ENCODE measurements around the gene CD9. TPM values are rescaled to one million over a fixed set of nuclear protein-coding genes. Genes with fewer than 3 reads are reported as not detected.
A peak's percentile ranks its signal among the peaks of the same experiment; 100 is the strongest.

CD9 gene
- total and polyA plus RNA-seq, 2 donors from 2014 or later = 301 to 421 TPM

GRCh38 chr12:6192604-6193380, 7.4 kb upstream of the CD9 start:
- DNase-seq = no peak
- Histone ChIP-seq H3K36me3 (ENCODE audit: control insufficient read depth in 2 of 3, insufficient read depth in 3 of 3, low read length in 3 of 3) (no peaks in the 10 kb centered on the region), H3K27ac (ENCODE audit: low read depth in 2 of 2, low read length in 2 of 2) (no peak overlapping the region), H3K9me3 (ENCODE audit: control insufficient read depth in 2 of 3, insufficient read depth in 1 of 3, low read length in 3 of 3) (no peaks in the 10 kb centered on the region), H3K4me1 (ENCODE audit: control insufficient read depth in 2 of 3, insufficient read depth in 2 of 3, low read depth in 1 of 3, low read length in 3 of 3) (peaks cover 0 to 4% (median 0%) of the 10 kb centered on the region in 3 donors), H3K9ac (ENCODE audit: low read length in 3 of 3) (no peak overlapping the region), H3K27me3 (ENCODE audit: control insufficient read depth, insufficient read depth, low read length) (no peaks in the 10 kb centered on the region), H3K4me3 (ENCODE audit: low read length in 3 of 3) (no peak overlapping the region)
- intact Hi-C loops (cut with DNase I) = no loop called here
- TF ChIP-seq, protein P1, sequence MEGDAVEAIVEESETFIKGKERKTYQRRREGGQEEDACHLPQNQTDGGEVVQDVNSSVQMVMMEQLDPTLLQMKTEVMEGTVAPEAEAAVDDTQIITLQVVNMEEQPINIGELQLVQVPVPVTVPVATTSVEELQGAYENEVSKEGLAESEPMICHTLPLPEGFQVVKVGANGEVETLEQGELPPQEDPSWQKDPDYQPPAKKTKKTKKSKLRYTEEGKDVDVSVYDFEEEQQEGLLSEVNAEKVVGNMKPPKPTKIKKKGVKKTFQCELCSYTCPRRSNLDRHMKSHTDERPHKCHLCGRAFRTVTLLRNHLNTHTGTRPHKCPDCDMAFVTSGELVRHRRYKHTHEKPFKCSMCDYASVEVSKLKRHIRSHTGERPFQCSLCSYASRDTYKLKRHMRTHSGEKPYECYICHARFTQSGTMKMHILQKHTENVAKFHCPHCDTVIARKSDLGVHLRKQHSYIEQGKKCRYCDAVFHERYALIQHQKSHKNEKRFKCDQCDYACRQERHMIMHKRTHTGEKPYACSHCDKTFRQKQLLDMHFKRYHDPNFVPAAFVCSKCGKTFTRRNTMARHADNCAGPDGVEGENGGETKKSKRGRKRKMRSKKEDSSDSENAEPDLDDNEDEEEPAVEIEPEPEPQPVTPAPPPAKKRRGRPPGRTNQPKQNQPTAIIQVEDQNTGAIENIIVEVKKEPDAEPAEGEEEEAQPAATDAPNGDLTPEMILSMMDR (IDR thresholded peaks at IDR 0.05; ENCODE audit: borderline replicate concordance, extremely low read depth, insufficient read depth) = no peak
- FAIRE-seq = no peak

DNA sequence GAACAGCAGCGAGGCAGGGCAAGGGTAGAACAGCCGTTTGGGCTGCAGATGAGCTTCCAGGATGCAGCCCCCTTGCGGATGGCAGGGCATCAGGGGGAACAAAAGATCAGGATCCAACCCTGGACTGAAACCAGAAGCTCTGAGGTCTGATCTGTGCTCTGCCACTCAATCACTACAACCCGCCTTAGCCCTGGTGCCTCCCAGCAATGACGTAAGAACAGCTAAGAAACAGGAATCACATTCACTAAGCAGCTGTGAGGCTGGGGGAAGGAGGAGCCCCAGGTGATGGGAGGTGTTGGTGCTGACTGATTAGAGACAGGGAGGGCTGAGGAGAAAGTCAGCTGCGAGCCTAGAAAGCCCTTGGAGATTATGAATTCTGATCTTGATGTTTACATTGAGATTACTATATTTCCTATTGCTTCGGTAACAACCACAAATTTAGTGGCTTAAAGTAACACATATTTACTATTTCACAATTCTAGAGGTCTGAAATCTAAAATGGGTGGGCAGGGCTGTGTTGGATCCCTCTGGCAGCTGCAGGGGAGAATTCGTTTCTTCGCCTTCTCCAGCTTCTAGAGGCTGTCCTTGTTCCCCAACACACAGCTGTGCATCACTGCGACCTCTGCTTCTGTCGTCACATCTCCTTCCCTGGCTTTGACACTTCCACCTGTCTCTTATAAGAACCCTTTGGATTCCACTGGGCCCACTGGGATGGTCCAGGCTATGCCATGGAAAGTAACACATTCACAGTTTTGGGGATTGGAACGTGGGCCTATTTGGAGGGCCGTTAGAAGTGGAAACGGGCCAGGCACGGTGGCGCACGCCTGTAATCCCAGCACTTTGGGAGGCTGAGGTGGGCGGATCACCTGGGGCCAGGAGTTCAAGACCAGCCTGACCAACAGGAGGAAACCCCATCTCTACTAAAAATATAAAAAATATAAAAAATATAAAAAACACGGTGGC, 6.1 kb upstream of the CD9 start:
- no peak overlapping the region for H3K4me3 ChIP-seq (ENCODE audit: low read length in 3 of 3)
- no peak overlapping the region for H3K9ac ChIP-seq (ENCODE audit: low read length in 3 of 3)
- no peaks in the 10 kb centered on the region for H3K36me3 ChIP-seq (ENCODE audit: control insufficient read depth in 2 of 3, insufficient read depth in 3 of 3, low read length in 3 of 3)
- FAIRE-seq (no peak), DNase-seq (peak in 4 of 5 donors; percentile 74 to 86 (median 84))
- no peaks in the 10 kb centered on the region for H3K27me3 ChIP-seq (ENCODE audit: control insufficient read depth, insufficient read depth, low read length)
- intact Hi-C loops (cut with DNase I) = no loop called here
- TF ChIP-seq, protein P1 (IDR thresholded peaks at IDR 0.05; ENCODE audit: borderline replicate concordance, extremely low read depth, insufficient read depth) = no peak
- no peaks in the 10 kb centered on the region for H3K9me3 ChIP-seq (ENCODE audit: control insufficient read depth in 2 of 3, insufficient read depth in 1 of 3, low read length in 3 of 3)
- no peak overlapping the region for H3K27ac ChIP-seq (ENCODE audit: low read depth in 2 of 2, low read length in 2 of 2)
- H3K4me1 ChIP-seq (ENCODE audit: control insufficient read depth in 2 of 3, insufficient read depth in 2 of 3, low read depth in 1 of 3, low read length in 3 of 3) = peaks cover 0 to 4% (median 0%) of the 10 kb centered on the region in 3 donors

DNA sequence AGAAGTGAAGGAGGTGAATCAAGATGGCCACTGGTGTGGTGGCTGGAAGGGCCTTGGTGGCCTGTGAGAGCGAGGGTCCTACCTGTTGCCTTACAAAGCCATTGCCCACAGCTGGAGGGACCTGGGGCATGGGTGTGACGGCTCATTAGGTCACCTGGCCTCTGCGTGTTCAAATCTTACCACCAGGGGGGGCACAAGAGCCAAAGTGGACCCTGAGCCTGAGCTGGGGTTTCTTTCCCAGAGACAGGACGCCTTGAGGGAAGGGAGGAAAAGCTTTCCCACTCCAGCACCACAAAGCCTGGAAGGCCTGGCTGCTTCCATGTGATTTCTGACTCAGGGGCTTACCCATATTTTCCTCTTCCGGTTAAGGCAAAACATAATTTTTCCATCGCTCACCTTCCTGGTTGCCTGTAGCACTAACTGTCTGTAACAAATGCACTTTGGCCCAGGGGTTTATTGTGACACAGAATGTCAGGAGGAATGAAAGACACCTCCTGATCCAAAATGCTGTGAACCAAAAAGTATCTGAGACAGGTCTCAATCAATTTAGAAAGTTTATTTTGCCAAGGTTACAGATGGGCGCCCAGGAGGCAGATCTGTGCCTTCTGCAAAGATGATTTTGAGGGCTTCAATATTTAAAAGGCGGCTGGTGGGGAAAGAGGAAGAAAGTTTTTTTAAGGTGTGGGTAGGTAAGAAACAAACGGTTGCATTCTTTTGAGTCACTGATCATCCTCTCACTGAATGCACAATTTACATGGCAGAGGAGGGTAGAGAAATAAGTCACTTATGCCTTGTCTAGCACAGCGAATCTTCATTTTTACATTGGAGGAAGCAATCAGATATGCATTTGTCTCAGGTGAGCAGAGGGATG, 4.3 kb upstream of the CD9 start:
- Histone ChIP-seq H3K36me3 (ENCODE audit: control insufficient read depth in 2 of 3, insufficient read depth in 3 of 3, low read length in 3 of 3) (no peaks in the 10 kb centered on the region), H3K9me3 (ENCODE audit: control insufficient read depth in 2 of 3, insufficient read depth in 1 of 3, low read length in 3 of 3) (no peaks in the 10 kb centered on the region), H3K4me1 (ENCODE audit: control insufficient read depth in 2 of 3, insufficient read depth in 2 of 3, low read depth in 1 of 3, low read length in 3 of 3) (peaks cover 0 to 4% (median 0%) of the 10 kb centered on the region in 3 donors), H3K27me3 (ENCODE audit: control insufficient read depth, insufficient read depth, low read length) (no peaks in the 10 kb centered on the region), H3K4me3 (ENCODE audit: low read length in 3 of 3) (no peak overlapping the region), H3K27ac (ENCODE audit: low read depth in 2 of 2, low read length in 2 of 2) (peak overlapping the region; percentile 44 to 78), H3K9ac (ENCODE audit: low read length in 3 of 3) (peak overlapping the region in 1 of 3 donors; percentile 62)
- TF ChIP-seq, protein P1 (IDR thresholded peaks at IDR 0.05; ENCODE audit: borderline replicate concordance, extremely low read depth, insufficient read depth) = peak; percentile 96
- DNase-seq (peak; percentile 89 to 95 (median 95)), FAIRE-seq (no peak)
- intact Hi-C loops (cut with DNase I) = loop anchor here (5.0 kb wide), 1 partner anchor 81 kb away; no protein-coding TSS in a partner anchor
